Activated naive CD8-positive, alpha-beta T cell treated with anti-CD3 and anti-CD28 coated beads, Interleukin-2, amount 50 U/mL, for 16 hours (primary cell): ENCODE results near the gene KATNB1.
"Not testable (repeated sequence)": the region's sequence is repeated elsewhere in the genome, so short reads cannot be mapped to it uniquely, and the experiment has no call there.

ENCODE experiments used
- DNase-seq: peaks from one replicate; pipeline ENCODE4 v3.0.0-alpha.2; 2020; ENCODE audit warnings: low read depth, low spot score

Gene KATNB1

GRCh38 chr16:57770361-57770760 is 34.8 kb downstream of the KATNB1 start:
- DNase-seq: no peak

GRCh38 chr16:57771141-57771785 is 35.7 kb downstream of the KATNB1 start:
- no peak for DNase-seq

- DNase-seq: no peak
Observed at GRCh38 chr16:57773019-57773418, 37.4 kb downstream of the KATNB1 start.

GRCh38 chr16:57773655-57774295 is 38.2 kb downstream of the KATNB1 start:
- DNase-seq: no peak

- no peak for DNase-seq
Observed at GRCh38 chr16:57774705-57775285, 39.2 kb downstream of the KATNB1 start.

GRCh38 chr16:57775661-57776469 is 40.3 kb downstream of the KATNB1 start:
- no peak for DNase-seq

- DNase-seq: no peak
Observed at GRCh38 chr16:57778658-57779057, 43.1 kb downstream of the KATNB1 start.

- not testable (repeated sequence) for DNase-seq
Observed at GRCh38 chr16:57779836-57780235, 44.3 kb downstream of the KATNB1 start.

- no peak for DNase-seq
Observed at GRCh38 chr16:57781349-57781740, 45.8 kb downstream of the KATNB1 start.

- no peak for DNase-seq
Observed at GRCh38 chr16:57781741-57782606, 46.4 kb downstream of the KATNB1 start.

GRCh38 chr16:57782607-57783055 is 47.1 kb downstream of the KATNB1 start:
- DNase-seq: not testable (repeated sequence)

- DNase-seq: no peak
Observed at GRCh38 chr16:57783116-57783515, 47.5 kb downstream of the KATNB1 start.

- no peak for DNase-seq
Observed at GRCh38 chr16:57783883-57784282, 48.3 kb downstream of the KATNB1 start.

GRCh38 chr16:57784334-57784733 is 48.8 kb downstream of the KATNB1 start:
- DNase-seq: no peak

GRCh38 chr16:57785385-57785784 is 49.8 kb downstream of the KATNB1 start:
- DNase-seq: no peak

GRCh38 chr16:57785924-57786323 is 50.4 kb downstream of the KATNB1 start:
- no peak for DNase-seq

- no peak for DNase-seq
Observed at GRCh38 chr16:57786632-57787518, 51.3 kb downstream of the KATNB1 start.

GRCh38 chr16:57787519-57787905 is 51.9 kb downstream of the KATNB1 start:
- no peak for DNase-seq

GRCh38 chr16:57788252-57788841 is 52.8 kb downstream of the KATNB1 start:
- no peak for DNase-seq

- DNase-seq: no peak
Observed at GRCh38 chr16:57788951-57789350, 53.4 kb downstream of the KATNB1 start.
